H4 (cell line): ENCODE results near the gene SPRY2. TPM values are rescaled to one million over a fixed set of nuclear protein-coding genes. Genes with fewer than 3 reads are reported as not detected.

Source experiments
- DNase-seq: peaks from one replicate; pipeline ENCODE4 v3.0.0-alpha.2; 2015; ENCODE audit warnings: low spot score
- total RNA-seq: library from RNA; depleted of rRNA; stranded (reverse); fragments of >200 nt; shearing (Covaris generic); gene quantifications from 2 replicates; pipeline ENCODE4 v1.2.3, GENCODE V29; 2014

SPRY2 gene
- total RNA-seq, 1 experiment from 2014 or later, result 5.6 TPM

DNA sequence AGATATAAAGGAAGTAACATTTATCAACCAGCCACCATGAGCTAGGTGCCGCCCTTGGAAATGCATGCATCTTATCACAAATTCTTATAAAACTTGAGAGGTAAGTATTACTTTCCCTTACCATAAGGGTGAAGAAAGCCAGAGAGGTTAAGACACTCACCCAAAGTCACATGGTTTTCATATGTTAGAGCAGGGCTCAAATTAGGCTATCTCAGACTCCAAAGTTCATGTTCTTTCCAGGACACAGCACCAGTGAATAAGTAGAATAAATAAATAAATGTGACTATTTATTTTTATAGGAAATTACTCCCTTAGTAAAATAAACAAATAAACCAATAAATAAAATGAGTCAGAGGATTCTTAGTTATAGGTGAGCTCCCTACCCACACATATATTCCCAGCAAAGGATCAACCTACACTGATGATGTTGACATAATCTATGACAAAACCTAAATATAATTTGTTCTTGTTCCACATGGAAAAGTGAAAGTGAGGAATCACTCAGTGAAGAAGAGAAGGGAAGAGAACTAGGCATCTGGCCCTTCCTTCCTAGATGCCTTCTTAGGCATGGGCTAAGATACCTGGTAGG, 27.2 kb downstream of the SPRY2 start:
- DNase-seq, result no peak

DNA sequence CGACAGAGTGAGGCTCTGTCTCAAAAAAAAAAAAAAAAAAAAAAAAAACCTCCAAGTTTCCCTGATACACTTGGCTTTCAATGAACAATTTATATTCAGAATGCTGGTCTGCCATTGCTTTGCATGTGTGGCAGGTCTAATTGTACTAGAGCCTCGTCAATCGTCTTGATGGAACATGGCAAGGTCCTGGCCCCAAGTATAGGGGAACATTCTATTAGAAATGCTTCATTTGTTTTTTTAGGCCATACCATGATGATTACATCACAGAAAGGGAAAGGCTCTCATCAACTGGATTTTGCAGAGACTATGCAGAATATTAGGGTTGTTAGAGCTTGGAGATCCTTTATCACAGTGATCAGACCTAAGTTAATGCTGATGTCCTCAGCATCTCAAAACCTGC, 28.0 kb downstream of the SPRY2 start:
- DNase-seq, result no peak

DNA sequence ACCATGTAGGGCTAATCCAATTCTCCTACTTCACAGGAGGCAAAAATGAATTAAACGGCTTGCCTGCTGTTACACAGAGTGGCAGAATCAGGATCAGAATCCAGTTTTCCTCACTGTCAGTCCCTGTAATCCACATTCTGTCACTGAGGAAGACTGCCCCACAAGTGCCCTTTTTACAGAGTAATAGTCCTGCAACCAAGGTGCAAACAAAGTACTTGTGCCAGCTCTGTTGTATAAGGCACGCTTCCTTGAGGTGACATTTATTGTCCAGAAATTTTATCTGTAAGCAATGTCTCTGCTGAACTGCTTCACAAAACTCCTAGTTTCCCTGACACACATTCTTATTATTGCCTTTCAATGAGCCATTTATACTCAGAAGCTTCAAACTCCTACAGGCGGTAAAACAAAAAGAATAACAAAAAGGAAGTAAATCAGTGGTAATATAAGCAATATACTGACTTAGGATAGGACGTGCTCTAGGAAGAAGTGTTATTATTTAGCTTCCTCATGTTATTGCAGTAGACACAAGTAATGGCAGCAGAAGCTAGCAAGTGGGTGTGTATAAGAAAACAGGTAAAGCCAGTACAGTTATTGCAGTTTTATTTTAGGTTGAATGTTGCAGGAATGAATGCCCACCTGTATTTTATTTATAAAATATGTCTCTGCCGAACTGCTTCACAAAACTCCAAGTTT, 28.8 kb downstream of the SPRY2 start:
- no peak for DNase-seq

DNA sequence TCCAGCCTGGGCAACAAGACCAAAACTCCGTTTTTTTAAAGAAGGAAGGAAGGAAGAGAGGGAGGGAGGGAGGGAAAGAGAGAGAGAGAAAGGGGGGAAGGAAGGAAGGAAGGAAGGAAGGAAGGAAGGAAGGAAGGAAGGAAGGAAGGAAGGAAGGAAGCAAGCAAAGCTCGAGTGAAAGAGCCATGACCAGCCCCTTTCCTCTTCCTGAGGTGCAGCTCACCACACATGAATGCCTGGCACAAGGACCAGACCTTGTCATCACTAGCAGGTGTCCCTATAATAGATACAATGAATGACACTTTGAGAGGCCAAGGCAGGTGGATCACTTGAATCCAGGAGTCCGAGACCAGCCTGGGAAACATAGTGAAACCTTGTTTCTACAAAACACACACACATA, 31.0 kb downstream of the SPRY2 start:
- DNase-seq, result no peak

DNA sequence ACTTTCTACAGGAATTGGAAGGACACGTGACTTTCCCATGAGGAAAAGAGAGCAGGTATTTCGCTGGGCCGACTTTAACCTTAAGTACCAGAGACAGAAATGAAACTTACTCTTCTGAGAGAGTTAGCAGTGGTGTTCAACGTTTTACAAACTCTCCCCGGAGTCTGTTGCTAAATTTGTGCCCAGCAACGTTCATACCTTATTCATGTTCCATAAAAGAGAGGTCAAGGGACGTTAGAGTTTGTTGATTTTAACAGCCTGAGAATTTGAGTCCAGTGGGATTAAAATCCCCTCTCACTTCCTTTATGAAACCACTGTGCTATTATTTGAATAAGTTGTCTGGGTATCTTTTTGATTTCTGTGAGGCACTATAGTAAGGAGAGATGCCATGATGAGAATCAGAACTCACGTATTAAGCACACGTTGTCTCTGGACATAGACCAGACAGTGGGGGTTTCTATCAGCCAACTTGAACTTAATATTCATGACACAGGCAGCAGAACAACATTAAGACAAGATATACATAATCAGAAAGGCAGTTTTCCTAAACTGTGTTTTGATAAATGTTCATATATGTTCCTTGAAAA, 33.4 kb downstream of the SPRY2 start:
- DNase-seq, result no peak

DNA sequence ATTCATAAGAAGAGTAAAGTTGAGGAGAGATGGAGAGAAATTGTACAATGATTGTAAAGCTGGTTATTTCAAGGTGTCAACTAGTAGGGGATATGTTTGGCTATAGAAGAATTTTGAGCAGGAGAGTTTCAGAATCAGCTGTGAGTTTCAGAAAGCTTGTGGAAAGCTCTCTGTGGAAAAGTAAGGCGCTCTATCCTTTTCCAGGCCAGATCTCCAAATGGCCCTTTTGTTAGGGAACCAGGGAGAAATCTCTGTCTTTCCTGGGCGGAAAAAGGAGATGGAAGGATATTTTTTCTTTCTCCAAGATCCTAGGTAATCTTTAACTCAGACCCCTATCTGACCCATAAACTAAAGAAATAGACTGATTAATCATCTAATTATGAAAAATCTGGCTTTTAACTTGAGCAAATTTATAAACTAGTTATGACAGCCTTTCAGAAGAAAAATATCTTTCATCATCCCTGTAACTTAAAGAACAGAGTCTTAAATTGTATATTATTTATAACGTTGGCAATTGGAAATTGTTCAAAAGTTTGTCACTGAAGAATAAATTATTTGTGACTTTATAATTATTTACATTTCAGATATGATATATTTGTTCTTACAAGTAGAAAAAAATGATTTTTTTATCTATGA, 34.5 kb downstream of the SPRY2 start:
- DNase-seq, result no peak

DNA sequence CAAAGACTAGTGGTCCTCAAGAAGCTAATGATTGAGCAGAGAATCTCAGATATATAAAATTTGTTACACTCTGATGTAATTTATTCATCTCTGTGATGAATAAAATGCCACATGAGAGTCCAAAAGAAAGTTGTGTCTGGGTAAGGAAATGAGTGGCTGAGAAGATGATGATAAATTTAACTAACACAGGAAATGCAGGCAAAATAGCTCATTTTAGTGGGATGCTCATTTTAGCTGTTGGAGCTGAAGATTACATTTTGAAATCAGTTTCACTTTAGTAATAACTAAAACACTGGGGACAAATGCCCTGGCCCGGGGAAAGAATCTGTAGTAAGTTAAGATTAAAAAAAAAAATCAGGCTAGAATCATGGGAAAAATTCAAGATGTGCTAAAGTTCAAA, 35.2 kb downstream of the SPRY2 start:
- no peak for DNase-seq

DNA sequence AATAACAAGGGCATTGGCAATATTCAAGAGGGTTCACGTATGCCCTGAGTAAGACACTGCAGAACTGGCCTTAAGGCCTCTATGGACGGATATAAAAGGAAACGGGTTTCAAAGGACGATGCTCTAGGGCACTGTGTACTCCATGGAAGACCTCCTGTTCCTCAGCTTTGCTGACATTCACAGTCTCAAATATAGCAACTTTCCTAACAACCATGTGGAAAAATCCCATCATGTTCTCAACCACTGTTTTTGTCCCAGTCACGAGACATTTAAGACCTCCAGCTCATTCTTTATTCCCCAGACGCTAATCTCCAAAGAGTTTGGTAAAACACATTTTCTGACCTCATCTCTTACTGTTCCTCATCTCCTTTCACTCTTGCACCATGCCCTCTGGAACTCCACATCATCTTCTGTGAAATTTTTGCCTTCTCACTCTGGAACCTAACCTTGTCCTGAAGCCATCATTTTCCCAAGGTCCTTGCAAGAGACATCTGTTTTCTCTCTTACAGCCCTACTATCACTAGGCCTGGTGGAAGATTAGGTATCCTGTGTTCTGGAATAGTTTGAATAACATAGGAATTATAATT, 37.6 kb downstream of the SPRY2 start:
- no peak for DNase-seq

DNA sequence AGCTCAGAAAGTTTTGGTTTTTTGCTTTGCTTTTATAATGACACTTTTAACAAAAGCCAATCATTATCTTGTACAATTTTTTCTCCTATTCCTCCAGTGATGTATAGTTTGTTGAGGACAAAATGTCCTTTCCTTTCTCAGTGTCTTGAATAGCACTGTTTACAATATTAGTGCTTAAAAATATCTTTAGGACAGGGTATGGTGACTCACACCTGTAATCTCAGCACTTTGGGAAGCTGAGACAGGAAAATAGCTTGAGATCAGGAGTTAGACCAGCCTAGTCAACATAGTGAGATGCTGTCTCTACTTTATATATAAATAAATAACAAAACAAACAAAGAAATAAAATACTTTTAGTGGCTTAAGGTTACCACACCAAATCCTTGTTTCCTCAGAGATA, 41.9 kb downstream of the SPRY2 start:
- no peak for DNase-seq

DNA sequence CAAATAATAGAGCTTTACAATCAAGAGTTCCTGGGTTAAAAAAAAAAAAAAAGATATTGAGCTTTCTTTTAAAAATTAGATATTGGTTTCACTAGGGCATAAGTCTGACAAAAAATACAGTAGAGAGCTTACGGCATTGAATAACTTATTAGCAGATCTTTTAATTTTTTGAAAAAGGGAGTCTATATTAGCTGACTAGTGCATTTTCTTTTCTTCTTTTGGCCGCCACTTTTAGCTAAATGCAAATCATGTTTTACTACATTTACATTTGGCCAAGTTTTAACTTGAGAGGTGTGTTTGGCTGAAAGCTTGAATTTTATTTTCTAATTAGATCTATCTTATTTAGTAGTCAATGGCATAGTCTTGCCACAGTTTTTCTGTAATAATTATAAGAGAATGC, 43.4 kb downstream of the SPRY2 start:
- DNase-seq, result no peak

DNA sequence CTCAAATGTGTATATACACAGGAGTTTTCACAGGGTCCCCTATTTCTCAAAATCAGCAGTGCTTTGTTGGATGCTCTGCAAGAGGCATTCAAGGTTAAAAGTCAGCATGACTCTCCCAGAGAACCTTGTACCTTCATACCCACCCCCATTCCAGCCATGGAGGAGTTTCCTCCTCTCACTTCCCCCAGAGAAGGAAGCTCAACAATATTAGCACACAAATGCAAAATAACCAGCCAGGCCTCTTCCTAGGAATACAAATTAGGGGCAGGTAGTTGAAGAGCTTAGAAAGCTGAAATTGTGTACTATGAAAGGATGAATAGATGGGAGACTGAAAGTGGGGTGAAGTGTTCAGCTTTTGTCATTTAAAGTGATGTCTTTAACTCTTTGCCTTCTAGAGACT, 43.8 kb downstream of the SPRY2 start:
- no peak for DNase-seq

DNA sequence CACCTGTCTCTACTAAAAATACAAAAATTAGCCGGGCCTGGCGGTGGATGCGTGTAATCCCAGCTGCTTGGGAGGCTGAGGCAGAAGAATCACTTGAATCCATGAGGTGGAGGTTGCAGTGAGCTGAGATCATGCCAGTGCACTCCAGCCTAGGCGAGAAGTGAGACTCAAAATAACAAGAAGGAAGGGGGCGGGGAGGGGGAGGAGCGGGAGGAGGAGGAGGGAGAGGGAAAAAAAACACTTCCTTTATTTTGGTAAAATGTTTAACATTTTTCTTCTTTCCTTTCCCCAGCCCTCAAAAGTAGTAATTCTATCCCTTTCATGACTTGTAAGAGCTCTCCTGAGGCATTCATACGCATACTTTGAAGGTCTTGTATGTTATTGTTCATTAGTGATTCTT, 44.3 kb downstream of the SPRY2 start:
- no peak for DNase-seq

DNA sequence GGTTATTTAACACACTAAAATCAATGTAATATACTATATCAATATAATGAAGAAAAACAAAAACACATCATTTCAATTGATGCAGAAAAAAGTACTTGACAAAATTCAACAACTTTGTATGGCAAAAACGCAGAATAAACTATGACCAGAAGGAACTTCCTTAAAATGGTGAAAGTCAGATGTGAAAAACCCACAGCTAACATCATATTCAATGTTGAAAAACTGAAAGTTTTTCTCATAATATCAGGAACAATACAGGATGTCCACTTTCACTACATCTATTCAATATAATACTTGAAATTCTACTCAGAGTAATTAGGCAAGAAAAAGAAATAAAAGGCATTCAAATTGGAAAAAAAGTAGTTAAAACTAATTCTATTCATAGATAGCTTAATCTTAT, 50.3 kb downstream of the SPRY2 start:
- DNase-seq, result no peak
